Measurements from ENCODE around the gene PCYOX1L.

DNA sequence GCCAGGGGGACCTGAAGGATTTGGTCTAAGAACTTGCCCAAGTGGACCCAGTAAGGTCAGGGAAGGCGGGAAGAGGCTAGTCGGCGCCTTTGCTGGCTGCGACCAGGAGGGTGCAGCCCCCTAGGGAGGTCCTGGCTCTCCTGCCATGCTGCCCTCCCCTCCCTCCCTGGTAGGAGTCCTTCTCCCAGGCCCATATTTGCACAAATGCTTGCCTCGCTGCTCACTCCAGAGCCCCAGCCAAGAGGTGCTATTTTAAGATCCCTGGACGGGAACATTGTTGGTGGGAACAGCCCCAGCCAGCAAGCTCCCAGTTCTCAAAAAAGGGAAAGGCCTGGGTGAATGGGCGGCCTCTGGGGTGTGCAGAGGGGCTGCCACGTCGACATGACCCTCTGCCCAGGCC, 25.6 kb downstream of the PCYOX1L start:
- no peak for TF ChIP-seq POLR2A (IDR thresholded peaks at IDR 0.05)
- peak in 1 of 3 donors; percentile 45 for TF ChIP-seq POLR2AphosphoS5 (IDR thresholded peaks at IDR 0.05)

Measured in spleen (tissue), 3 donors.